ENCODE measurements around the gene ELAC1.
"Not testable (repeated sequence)": the region's sequence is repeated elsewhere in the genome, so short reads cannot be mapped to it uniquely, and the experiment has no call there.

Gene ELAC1

GRCh38 chr18:50973367-50974126 is 5.7 kb downstream of the ELAC1 start:
- DNase-seq = no peak

DNA sequence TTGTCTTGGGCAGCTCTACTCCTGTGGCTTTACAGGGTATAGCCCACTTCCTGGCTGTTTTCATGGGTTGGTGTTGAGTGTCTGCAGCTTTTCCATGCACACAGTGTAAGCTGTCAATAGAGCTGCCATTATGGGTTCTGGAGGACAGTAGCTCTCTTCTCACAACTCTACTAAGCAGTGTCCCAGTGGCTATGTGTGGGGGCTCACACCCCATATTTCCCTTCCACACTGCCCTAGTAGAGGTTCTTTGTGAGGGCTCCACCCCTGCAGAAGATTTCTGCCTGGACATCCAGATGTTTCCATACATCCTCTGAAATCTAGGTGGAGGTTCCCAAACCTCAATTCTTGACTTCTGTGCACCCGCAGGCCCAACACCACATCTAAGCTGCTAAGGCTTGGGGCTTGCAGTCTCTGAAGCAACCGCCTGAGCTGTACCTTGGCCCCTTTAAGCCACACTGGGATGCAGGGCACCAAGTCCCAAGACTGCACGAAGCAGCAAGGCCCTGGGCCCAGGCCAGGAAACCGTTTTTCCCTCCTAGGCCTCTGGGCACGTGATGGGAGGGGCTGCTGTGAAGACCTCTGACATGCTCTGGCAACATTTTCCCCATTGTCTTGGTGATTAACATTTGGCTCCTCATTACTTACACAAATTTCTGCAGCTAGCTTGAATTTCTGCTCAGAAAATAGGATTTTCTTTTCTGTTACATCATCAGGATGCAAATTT is 9.4 kb downstream of the ELAC1 start:
- no peak for DNase-seq

DNA sequence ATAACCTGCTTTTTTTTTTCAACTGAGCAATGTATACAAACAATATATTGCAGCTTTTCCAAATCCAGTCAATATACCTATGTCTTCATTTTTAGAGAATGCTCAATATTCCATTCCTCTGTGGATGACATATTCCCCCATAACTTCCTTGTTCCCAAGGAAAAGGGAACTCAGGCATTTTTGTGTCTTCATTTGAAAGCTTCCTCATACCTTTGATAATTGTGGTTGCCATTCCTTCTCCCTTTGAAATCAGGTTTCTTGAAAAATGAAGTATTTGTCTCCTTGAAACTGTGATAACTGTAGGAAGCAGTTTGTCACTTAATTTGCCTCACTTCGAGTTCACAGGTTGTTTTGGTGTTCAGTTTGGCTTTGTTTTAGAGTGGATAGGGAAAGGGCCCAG is 13.5 kb downstream of the ELAC1 start:
- DNase-seq = no peak

- no peak for DNase-seq
Measured at GRCh38 chr18:50982086-50982801, 14.4 kb downstream of the ELAC1 start.

DNA sequence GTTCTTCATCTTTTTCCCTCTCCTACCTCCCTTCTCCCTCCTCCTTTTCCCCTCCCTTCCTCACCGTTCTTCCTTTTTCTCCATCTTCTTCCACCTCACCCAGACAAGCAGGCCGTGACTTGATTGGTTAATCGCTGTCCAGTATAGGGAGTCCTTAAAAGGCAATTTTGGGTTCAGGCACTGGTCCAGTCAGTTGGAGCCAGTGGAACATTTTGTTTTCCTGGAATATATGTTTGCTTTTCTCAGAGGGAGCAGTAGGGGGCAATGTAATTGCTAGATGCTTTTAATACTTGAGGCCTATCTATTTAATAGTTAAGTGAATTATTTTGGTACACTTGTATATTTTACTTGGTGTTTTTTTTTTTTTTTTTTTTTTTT is 15.0 kb downstream of the ELAC1 start:
- no peak for DNase-seq

DNA sequence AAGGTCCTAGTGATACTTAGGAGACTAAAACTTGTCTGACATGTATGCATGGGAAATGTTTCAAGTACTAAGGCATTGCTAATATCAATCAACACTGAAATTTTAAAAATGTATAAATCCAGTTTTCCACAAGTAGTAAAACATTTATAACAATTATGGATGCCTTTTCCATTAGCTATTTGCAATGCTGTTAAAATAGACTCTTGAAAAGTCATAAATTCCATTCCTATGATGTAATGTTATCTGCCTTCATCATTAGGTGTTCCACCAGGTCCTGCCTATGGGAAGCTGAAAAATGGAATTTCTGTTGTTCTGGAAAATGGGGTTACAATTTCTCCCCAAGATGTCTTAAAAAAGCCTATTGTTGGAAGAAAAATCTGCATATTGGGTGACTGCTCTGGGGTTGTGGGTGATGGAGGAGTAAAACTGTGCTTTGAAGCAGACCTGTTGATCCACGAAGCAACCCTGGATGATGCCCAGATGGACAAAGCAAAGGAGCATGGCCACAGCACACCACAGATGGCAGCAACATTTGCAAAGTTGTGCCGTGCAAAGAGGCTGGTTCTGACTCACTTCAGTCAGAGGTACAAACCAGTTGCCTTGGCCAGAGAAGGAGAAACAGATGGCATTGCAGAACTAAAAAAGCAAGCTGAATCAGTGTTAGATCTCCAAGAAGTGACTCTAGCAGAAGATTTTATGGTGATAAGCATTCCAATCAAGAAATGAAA is 18.7 kb downstream of the ELAC1 start:
- DNase-seq = no peak

DNA sequence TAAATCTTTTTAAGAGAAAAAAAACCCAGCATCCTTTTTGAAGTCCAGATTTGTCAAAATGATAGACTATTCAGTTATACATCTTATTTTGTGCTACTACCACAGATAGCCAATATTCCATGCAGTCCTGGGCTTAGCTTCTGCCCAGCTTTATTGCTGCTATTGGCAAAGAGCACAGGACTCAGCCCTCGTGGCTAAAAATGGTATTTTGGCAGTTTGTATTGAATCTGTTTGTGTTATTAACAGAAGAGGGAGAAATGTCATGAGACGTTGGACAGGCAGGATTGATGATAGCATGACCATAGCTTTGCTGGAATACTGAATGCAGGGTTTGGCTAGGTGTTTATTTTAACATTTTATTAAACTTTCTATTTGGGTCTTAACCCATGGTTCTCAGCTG is 19.4 kb downstream of the ELAC1 start:
- no peak for DNase-seq

GRCh38 chr18:50989711-50990110 is 21.9 kb downstream of the ELAC1 start:
- DNase-seq = no peak

DNA sequence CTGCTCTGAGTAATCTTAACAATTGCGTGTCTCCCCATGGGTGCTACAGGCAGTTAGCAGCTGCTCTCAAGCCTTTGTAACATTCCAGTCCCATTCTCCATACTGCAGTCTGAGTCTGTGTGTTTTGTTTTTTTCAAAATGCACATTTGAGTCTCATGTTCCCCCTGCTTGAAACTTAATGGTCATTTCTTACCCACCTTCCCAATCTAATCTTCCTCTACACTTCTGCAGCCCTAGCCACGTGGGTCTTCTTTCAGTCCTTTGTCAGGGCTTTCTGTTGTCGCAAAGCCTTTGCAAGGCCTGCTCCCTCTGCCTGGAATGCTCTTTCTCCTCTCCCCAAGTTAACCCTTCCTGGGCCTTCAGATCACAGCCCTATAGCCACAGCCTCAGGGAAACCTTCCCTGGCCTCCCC is 24.5 kb downstream of the ELAC1 start:
- no peak for DNase-seq

DNA sequence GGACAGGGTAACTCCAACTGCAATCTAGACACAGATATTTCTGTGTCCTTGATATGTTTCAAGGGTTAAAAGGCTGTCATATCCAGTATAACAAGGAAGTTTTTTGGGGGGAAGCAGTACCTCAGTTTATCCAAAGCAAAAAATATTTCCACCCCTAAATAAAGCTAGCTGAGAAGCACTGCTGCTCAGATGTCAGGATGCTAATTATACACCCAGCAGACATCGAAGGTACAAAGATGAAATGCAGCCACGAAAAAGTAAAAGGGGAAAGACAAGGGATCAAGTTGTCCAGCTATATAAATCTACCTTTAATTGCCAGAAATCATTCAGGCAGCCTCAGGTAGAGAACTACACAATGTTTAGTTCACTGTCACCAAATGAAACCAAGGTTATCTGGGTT is 26.2 kb downstream of the ELAC1 start:
- DNase-seq = no peak

DNA sequence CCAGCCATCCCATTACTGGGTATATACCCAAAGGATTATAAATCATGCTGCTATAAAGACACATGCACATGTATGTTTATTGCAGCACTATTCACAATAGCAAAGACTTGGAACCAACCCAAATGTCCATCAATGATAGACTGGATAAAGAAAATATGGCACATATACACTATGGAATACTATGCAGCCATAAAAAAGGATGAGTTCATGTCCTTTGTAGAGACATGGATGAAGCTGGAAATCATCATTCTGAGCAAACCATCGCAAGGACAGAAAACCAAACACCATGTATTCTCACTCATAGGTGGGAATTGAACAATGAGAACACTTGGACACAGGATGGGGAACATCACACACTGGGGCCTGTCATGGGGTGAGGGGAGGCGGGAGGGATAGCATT is 35.3 kb downstream of the ELAC1 start:
- DNase-seq = not testable (repeated sequence)

- DNase-seq = no peak
Measured at GRCh38 chr18:51006061-51006818, 38.4 kb downstream of the ELAC1 start.

DNA sequence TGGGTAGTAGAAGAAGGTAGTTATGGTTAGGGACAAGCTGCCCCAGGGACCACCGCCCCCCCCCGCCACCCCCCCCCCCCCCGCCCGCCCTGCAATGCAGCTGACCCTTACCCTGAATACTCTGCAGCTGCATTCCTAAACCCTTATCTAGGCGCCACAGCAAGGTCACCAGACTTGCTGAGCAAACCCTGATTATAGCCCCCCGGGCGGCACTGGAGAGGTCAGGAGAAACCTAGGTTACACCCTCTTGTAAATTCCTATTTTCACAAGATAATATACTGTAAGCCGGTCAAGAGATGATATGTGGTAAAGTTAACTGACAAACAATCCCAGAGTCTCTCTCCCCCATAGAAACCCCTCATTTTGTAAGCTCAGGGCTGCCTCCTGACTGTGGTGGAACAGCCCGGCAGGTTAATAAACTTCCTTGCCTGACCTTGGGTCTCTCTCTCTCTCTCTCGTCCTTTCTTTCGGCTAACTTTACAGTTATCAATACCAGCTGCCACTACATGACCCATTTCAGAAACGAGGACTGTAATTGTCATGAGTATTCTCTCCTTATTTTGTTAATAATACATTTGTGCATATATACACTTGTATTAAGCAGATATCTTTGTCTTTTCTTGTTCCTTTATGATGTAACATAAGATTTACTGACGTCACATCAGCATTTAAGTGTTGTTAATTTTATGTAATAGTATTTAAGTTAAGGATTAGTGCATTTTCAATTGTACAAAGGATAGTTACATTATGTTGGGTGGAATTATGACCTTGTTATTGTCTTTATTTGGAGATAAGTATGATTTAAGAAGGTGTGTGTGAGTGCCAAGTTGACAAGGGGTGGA is 39.3 kb downstream of the ELAC1 start:
- no peak for DNase-seq

DNA sequence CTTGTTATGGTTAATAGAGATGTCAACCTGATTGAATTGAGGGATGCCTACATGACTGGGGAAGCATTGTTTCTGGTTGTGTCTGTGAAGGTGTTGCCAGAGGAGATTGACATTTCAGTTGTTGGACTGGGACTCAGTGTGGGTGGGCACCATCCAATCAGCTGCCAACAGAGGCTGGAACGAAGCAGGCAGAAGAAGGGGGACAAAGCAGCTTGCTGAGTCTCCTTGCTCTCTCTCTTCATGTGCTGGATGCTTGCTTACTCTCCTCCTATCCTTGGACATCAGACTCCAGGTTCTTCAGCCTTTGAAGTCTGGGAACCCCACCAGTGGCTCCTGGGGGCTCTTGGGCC is 39.9 kb downstream of the ELAC1 start:
- DNase-seq = no peak

DNA sequence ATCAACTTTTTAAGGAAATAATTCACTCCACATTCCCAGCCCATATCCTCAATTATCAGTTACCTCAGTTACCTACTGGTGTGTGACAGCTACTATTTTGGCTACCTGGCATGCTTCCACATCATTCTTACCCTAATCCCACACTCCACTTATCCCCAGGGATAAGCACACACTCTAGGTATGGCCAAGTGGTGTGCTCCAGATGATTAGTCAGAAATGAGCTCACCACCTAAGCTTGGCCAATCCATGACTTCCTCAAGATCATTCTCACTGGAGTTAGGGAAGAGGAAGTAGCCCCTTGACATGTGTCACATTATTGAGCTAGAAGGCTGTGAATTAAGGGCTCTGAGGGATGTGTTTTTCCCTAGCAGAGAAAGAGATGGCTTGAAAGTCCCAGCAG is 41.2 kb downstream of the ELAC1 start:
- DNase-seq = no peak

DNA sequence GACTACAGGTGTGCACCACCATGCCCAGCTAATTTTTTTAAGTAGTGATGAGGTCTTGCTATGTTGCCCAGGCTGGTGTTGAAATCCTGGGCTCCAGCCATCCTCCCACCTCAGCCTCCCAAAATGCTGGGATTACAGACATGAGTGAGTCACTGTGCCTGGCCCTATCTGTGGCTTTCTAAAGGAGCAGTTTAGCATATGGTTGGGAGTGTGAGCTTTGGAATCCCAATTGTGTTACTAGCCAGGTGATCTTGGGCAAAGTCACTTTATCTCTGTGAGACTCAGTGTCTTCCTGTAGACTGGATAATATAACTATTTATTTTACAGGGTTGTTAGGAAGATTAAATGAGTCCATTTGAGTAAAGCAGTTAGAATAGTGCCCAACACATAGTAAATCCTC is 42.4 kb downstream of the ELAC1 start:
- DNase-seq = no peak

- DNase-seq = no peak
Measured at GRCh38 chr18:51011709-51012108, 43.9 kb downstream of the ELAC1 start.

DNA sequence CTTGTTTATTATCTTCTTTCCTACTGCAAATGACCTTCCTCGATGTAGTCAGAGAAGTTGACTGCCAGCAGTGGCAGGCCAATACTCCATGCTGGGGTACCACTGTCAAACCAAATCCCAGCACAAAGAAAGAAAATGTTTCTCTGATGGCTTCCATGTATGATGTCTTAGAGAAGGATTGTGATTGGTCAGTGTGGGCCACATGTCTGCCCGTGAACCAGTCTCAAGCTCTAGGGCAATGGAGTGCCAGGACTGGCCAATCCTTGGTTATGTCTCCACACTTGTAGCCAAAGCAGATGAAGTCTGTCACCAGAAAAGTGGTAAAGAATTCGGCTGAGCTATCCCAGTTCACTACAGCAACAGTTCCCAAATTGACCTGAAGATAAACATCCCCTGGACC is 44.6 kb downstream of the ELAC1 start:
- DNase-seq = no peak

DNA sequence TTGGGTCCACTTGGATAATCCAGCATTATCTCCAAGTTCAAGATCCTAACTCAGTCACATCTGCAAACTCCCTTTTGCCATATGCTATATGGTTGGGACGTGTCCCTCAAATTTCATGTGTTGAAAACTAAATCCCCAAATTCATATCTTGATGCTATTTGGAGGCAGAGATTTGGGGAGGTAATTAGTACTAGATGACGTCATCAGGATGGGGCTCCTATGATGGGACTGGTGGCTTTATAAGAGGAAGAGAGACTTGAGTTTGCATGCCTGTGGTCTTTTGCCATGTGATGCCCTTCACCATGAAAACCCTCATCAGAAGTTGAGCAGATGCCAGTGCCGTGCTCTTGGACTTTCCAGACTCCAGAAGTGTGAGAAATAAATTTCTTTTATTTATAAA is 45.4 kb downstream of the ELAC1 start:
- DNase-seq = no peak

- no peak for DNase-seq
Measured at GRCh38 chr18:51017140-51017879, 49.5 kb downstream of the ELAC1 start.

DNA sequence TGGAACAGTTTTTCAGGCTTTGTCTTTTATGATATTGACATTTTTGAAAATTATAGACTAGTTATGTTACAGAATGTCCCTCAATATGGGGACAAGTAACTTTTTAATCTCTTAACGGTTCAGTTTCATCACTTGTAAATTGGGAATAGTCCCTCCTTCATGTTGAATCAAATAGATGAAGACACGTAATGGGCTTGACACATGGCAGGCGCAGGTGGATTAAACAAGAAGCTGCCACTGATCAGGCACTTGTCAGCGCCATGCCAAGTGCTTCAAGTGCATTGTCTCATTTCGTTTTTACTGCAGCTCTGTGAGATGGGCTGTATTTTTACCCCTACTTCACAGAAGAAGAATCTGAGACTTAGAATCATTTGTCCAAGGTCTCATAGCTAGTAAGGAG is 52.7 kb downstream of the ELAC1 start:
- peak in 1 of 2 experiments; percentile 5 for DNase-seq

Measured in NCI-H187 (cell line).